OCI-M1 (cell line): ENCODE measurements around the gene HAGHL.

Source experiments
- DNase-seq: peaks from one replicate; lab custom pipeline; 2025; lab: John Stamatoyannopoulos, UW

HAGHL gene

DNA sequence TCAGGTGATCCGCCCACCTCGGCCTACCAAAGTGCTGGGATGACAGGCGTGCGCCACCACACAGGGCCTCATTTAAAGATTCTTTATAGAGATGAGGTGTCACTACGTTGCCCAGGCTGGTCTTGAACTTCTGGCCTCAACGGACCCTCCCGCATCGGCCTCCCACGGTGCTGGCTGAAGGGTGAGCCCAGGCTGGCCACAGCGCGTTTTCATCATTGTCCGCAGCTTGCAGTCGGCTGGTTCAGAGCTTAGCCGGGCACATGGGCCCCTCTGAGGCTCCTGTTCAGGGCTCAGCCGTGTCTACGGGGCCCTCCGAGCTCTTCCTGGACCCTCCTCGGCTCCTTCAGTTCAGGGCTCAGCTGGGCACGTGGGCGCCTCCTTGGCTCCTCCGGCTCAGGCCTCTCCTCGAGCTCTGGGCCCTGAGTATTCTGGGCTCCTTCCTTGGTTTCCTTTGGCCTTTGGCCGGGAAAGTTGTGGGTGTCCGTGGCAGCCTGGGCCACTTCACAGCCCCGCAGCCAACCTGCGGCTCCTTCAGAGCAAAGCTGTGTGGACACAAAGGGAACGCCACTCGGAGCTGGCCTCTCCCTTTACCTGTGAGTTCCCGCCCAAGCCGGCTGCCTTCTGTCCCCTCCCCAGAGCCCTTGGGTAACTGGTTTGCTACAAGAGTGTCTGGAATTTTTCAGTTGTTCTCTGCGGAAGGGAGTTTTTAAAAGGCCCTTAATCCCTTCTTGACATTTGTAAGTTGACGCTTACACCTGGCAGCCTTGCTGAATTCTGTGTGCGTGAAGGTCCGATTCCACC lies 32.4 kb downstream of the HAGHL start:
- no peak for DNase-seq

DNA sequence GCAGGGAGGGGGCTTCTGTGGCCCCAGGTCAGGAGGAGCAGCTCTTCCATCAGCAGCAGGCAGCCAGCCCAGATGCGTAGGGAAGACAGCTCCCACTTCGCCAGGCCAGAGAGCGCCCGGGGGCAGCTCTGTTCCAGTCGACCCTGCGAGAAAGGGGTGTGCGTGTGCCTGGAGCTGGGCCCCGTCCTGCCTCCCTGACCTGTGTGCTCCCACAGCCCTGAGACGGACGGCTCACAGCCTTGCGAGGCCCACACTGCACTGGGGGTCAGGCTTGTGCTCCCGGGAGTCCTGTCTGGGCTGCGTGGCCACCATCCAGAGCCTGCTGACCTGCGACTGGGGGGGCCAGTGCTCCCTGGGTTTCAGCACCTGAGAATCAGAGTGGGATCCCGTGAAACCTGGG lies 33.2 kb downstream of the HAGHL start:
- no peak for DNase-seq

DNA sequence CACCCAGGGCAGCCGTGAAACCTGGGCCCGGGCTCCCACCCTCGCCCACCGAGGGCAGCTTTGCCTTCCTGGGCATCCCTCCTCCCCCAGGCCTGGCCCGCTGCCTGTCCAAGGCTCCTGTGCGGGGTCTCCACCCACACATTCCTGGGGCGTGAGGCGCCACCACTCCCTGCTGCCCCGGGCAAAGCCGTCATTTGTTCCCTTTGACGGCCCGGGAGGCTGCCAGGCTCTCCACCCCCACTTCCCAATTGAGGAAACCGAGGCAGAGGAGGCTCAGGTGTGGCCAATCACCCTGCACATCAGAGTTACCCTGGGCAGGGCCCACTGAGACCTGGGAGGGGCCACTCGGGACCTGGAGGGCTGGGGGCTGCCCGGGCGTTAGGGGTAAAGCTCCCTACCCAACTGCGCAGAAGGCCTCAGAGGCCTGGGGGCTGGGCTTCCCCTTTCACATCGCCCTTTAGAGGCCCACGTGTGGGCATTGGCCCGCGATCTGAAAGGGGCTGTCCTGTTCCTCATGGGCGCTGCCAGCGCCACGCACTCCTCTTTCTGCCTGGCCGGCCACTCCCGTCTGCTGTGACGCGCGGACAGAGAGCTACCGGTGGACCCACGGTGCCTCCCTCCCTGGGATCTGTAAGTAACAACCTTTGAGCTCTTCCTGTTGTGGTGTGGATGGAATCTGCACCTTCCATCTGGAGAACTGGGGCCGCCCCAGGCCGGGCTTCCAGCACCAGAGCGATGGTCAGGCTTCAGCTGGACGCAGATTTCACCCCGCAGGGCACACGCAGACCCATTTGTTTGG lies 33.8 kb downstream of the HAGHL start, which contains the start of gene MSLN:
Gene MSLN (plus strand): TSS at position 190 of the 799 bp plus-strand sequence. CDS start 1,947 bp downstream, outside the sequence.
- DNase-seq = no peak

DNA sequence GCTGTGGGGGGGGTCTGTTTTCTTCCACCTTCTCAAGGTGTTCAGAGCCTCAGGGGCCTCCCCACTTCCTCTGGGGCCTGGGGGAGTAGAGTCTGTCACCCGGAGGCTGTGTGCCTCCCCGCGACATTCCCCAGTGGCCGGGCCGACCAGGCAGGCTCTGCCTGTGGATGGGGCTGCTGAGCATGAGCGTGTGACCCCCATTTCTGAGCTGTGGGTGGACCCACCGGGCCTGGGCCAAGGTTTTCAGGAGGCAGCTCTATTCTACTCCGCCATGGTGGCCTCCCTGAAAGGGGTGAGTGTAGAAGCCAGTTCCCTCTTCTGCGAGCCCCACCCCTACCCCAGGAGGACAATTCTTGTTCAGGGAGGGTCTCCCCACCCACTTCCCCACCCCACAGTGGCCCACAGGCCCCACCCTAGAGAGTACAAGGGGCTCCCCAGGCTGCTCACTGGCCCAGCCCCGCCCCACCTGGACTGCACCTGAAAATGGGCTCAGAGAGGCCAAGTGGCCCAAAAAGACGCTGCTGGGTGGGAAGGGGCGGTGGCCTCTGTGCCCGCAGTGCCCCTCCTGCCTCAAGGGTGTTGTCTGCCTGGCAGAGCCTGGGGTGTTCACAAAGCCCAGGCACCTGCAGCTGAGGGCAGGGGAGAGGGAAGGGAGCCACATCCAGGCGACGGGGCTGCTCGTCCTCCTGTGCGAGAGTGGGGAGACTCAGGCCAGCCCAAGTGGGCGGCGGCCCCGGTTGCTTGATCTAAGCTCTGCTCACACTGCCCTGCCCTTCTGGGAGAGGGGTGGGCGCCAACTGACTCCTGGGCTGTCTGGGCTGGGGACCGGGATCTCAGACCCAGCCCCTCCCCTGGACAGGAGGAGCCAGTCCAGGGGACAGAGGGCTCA lies 35.0 kb downstream of the HAGHL start:
- no peak for DNase-seq

DNA sequence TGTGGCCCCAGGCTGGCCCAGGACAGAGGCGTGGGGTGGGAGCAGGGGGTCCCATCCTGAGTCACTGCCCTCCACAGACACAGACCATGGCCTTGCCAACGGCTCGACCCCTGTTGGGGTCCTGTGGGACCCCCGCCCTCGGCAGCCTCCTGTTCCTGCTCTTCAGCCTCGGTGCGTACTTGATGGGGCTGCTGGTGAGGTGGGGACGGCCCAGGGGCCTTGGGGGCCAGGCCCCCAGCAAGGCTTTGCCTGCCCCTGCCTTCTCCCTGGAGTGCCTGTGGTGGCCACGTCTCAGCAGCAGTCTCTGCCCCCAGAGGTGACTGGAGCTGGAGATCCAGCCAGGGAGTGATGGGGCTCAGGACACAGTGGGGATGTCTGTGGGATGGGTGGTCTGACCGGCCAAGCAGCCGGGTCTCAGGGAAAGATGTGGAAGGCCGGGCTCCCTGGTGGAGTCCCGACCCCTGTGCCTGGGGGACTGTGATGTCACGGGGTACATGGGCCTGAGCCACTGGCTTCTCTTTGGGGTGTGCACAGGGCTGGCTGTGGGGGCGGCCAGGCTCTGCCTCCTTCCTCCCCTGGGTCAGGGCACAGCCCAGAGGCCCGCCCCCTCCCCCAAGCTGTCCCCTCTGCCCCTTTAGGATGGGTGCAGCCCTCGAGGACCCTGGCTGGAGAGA lies 35.8 kb downstream of the HAGHL start:
- DNase-seq = no peak

DNA sequence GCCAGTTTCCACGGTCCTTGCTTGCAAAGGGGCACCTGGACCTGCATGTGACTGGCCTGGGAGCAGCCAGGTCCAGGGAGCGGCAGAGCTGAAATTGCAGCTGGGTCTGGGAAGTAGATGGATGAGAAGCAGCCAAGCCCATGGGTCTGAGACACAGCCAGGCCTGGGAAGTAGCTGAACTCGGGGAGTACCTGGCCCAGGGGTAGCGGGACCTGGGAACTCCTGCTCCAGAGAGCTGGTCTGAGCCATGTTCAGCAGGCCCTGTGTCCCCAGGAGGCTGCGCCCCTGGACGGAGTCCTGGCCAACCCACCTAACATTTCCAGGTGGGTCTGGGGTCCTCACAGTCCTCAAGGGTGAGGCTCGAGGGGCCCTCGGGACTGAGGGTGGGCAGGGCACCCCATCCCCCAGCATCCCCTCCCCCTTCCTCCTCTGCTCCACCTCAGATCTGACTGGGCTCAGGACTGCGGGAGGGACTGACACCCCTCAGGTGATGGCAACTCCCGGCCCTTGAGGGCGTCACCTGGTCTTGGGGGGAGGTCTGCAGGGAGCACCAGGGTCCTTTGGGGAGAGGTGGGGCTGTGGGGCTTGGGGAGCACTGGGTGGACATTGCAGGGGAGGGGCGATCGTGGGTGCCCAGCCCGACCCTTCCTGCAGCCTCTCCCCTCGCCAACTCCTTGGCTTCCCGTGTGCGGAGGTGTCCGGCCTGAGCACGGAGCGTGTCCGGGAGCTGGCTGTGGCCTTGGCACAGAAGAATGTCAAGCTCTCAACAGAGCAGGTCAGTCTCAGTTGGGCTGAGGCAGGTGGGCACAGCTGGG lies 36.7 kb downstream of the HAGHL start:
- no peak for DNase-seq

DNA sequence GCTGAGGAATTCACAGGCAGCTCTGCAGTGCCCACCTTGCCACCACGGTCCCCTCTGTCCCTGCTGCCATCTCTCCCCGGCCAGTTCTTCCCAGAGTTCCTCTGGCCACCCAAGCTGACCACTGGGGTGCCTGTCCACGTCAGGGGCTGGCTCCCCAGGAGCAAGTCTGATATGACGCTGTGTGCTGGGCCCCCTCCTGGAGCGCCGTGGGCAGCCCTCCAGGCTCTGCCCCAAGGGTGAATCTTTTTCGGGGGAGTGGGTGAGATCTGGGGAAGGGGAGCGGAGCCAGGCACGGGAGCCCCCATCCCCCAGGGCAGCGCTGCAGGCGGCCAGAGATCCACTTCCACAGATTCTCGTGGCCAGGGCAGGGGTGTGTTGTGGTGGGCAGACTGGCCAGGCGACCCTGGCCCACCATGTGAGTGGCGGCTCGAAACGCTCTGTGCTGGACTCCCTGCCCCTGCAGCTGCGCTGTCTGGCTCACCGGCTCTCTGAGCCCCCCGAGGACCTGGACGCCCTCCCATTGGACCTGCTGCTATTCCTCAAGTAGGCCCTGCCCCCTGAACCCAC lies 37.4 kb downstream of the HAGHL start:
- no peak for DNase-seq

DNA sequence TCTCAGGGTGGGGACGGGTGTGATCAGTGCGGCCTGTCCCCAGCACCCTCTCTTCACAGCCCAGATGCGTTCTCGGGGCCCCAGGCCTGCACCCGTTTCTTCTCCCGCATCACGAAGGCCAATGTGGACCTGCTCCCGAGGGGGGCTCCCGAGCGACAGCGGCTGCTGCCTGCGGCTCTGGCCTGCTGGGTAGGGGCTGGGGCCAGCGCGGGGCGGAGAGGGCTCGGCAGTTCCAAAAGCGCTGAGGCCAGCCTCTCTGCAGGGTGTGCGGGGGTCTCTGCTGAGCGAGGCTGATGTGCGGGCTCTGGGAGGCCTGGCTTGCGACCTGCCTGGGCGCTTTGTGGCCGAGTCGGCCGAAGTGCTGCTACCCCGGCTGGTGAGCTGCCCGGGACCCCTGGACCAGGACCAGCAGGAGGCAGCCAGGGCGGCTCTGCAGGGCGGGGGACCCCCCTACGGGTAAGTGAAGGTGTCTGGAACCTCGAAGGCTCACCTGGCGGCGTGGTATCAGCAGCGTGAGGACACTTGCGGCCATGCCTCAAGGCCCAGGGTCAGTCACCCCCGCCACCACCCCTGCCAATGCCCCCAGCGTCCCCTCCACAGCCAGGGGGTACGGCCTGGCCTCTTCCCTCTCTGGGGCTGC lies 38.1 kb downstream of the HAGHL start:
- no peak for DNase-seq

DNA sequence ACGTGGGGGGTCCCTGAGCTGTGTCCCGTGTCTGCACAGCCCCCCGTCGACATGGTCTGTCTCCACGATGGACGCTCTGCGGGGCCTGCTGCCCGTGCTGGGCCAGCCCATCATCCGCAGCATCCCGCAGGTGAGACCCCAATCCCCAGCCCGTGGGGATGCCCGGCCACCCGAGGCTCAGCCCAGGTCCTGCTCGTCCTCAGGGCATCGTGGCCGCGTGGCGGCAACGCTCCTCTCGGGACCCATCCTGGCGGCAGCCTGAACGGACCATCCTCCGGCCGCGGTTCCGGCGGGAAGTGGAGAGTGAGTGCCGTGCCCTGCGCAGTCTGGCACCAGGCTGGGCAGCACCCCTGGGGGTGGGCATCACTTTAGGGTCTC lies 38.6 kb downstream of the HAGHL start:
- DNase-seq = no peak

DNA sequence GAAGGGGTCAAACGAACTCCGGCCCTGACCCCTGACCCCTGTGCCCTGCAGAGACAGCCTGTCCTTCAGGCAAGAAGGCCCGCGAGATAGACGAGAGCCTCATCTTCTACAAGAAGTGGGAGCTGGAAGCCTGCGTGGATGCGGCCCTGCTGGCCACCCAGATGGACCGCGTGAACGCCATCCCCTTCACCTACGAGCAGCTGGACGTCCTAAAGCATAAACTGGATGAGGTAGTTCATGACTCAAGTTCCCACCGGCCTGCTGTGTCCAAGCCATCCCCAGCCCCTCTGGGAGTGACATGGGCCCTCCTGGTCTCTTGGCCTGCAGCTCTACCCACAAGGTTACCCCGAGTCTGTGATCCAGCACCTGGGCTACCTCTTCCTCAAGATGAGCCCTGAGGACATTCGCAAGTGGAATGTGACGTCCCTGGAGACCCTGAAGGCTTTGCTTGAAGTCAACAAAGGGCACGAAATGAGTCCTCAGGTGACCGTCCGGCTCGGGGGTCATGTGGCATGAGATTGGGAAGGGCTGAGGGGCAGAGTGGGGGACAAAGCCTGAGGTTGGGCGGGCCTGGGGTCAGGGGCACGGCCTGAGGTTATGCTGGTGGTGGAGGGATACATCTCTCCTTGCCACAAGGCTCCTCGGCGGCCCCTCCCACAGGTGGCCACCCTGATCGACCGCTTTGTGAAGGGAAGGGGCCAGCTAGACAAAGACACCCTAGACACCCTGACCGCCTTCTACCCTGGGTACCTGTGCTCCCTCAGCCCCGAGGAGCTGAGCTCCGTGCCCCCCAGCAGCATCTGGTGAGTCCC lies 39.3 kb downstream of the HAGHL start:
- no peak for DNase-seq

DNA sequence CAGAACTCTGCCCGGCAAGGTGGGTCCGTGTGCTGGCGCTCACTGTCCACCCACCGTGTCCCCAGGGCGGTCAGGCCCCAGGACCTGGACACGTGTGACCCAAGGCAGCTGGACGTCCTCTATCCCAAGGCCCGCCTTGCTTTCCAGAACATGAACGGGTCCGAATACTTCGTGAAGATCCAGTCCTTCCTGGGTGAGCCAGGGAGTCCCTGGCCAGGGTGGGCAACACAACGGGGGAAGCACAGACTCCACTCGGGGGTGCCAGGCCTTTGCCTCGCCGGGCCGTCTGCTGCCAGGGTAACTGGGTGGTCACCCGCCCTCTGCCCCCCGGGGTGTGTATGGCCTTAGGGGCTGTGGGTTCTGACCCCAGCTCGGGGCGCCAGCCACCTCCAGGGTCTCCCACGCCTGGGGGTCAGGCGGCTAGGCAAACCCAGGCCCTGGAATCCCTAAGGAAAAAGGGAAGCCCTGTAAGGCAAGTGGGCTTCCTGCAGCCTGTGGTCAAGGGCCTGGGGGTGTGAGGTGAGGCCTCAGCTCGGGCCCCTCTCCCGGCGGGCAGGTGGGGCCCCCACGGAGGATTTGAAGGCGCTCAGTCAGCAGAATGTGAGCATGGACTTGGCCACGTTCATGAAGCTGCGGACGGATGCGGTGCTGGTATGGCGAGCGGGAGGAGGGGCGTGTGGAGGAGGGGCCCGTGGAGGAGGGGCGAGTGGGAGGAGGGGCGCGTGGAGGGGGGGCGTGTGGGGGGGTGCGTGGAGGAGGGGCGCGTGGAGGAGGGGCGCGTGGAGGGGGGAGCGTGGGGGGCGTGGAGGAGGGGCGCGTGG lies 40.1 kb downstream of the HAGHL start:
- DNase-seq = no peak

DNA sequence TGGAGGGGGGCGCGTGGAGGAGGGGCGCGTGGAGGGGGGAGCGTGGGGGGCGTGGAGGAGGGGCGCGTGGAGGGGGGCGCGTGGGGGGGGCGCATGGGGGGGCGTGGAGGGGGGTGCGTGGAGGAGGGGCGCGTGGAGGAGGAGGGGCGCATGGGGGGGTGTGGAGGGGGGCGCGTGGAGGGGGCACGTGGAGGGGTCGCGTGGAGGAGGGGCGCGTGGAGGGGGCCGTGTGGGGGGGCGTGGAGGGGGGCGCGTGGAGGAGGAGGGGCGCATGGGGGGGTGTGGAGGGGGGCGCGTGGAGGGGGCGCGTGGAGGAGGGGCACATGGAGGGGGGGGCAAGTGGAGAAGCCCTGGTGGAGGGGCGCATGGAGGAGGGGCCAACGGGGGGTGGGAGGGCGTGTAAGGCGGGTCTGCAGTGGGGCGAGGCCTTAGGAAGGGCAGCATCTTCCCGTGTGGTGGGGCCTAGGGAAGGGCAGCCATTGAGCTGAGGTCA lies 40.9 kb downstream of the HAGHL start:
- DNase-seq = no peak

DNA sequence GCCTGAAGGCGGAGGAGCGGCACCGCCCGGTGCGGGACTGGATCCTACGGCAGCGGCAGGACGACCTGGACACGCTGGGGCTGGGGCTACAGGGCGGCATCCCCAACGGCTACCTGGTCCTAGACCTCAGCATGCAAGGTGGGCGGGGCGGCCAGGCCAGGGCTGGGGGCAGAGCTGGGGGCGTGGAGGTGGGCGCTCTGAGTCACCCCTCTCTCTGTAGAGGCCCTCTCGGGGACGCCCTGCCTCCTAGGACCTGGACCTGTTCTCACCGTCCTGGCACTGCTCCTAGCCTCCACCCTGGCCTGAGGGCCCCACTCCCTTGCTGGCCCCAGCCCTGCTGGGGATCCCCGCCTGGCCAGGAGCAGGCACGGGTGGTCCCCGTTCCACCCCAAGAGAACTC lies 41.5 kb downstream of the HAGHL start:
- DNase-seq = no peak

DNA sequence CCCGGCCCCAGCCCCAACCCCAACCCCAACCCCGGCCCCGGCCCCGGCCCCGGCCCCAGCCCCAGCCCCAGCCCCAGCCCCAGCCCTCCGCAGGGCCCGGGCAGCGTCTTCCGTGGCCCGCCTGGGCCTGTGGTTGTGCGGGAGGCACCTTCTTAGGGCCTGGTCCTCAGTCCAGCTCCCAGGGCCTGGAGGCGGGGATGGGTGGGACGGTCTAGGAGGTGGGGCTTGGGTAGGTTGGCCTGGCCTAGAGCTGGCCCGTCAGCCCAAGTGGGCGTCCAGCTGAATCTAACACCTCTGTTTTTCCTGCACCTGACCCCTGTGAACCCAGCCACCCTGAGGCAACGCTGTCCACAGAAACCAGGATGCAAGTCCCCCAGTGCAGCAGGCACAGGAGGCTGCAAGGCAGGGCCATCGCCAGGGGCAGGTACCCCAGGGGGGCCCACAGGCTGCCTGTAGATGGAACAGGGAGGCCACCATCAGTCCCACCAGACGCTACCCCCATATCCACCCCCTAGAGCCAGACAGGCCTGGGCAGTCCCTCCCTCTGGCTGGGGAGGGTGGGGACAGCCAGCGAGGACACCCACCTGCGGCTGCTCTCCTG lies 42.4 kb downstream of the HAGHL start:
- DNase-seq = no peak

DNA sequence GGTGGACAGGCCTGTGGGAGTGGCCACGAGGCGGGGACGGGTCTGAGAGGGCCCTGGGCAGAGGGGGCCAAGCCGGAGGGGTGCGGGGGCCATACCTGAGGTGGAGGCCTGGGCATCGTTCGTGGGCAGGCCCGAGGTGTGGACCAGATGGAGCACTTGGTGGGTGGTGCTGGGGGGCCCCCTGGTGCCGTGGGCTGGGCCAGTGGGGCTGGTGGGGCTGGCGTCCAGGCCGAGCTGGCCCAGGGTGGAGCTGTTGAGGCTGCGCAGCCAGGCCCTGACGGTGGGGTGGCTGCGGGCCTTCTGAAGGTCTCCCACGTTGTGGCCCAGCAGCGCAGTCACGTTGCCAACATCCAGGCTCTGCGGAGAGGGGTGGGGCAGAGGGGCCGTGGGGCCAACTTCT lies 43.0 kb downstream of the HAGHL start:
- DNase-seq = no peak

DNA sequence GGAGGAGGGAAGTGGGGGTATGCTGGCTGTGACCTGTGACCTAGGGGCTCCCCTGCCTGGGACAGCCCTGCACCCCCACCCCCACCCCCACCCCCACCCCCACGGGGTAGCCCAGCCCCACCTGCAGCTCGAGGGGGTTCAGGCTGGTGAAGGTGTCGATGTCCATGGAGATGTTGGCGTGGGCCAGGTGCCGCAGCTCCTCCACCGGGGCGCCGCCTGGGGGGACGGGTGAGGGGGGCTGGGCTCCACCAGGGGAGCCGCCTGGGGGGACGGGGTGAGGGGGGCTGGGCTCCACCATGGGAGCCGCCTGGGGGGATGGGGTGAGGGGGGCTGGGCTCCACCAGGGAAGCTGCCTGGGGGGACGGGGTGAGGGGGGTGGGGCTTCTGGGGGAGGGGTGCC lies 43.5 kb downstream of the HAGHL start:
- DNase-seq = no peak

DNA sequence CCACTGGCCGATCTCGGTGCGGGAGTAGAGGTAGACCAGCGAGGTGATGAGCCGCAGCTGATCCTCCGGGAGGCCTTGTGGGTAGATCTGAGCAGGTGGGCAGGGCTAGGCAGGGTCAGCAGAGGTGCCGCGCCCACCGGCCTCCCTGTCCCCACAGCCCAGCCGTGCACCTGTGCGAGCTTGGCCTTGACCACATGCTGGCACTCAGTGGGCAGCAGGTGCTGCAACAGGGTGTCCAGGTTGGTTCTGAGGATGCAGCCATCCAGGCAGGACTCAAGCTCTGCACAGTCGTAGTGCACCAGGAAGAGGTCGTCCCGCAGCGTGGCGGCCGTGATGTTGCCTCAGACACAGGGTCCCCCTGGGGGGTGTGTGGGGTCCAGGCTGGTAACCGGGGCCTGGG lies 46.1 kb downstream of the HAGHL start:
- DNase-seq = no peak
